Transverse colon (tissue), 4 donors: ENCODE results near the gene METTL13. TPM values are rescaled to one million over a fixed set of nuclear protein-coding genes. Genes with fewer than 3 reads are reported as not detected.

Source experiments
- DNase-seq: peaks from one replicate; pipeline ENCODE4 v3.0.0-alpha.2; 2019
- H3K27ac ChIP-seq, 4 donors: fragments of 200-600 bp; sonication (generic); 2 replicates each; pipeline ENCODE4 v1.5.1; 2016 to 2018; ENCODE audit warnings: inconsistent platforms in 4 of 4
- H3K27me3 ChIP-seq: fragments of 200-600 bp; sonication (generic); 2 replicates; pipeline ENCODE4 v1.5.1; 2017; ENCODE audit warnings: inconsistent platforms
- H3K36me3 ChIP-seq, 4 donors: fragments of 200-600 bp; sonication (generic); 2 replicates each; pipeline ENCODE4 v1.5.1; 2017 to 2019; ENCODE audit warnings: inconsistent platforms in 4 of 4
- H3K4me1 ChIP-seq, 4 donors: fragments of 200-600 bp; sonication (generic); 2 replicates each; pipeline ENCODE4 v1.5.1; 2017 to 2020; ENCODE audit warnings: inconsistent platforms in 4 of 4
- H3K4me3 ChIP-seq, 4 donors: fragments of 200-600 bp; sonication (generic); 1 replicate in 1 of 4; 2 replicates in 3 of 4; pipeline versions ENCODE4 v1.5.1 to v1.6.1; 2017 to 2019; ENCODE audit warnings: inconsistent platforms in 4 of 4
- H3K9me3 ChIP-seq, 2 donors: fragments of 200-600 bp; sonication (generic); 2 replicates each; pipeline ENCODE4 v1.5.1; 2017 to 2019; ENCODE audit warnings: inconsistent platforms in 2 of 2
- CTCF ChIP-seq, 5 experiments: fragments of 200-600 bp in 3 of 5; fragments of 450-650 bp in 2 of 5; sonication (generic) in 3 of 5; IDR thresholded peaks; 1 replicate in 2 of 5; 2 replicates in 3 of 5; pipeline ENCODE4 v1.5.1; 2016 to 2017; ENCODE audit warnings: antibody characterized with exemption in 5 of 5, inconsistent platforms in 3 of 5, mild to moderate bottlenecking in 2 of 5, moderate library complexity in 1 of 5
- EP300 ChIP-seq: sonication (generic); formaldehyde crosslinking; IDR thresholded peaks from one replicate; pipeline ENCODE4 v1.6.1; 2017; ENCODE audit warnings: antibody characterized with exemption, low read depth
- POLR2A ChIP-seq: fragments of 450-650 bp; IDR thresholded peaks from one replicate; pipeline ENCODE4 v1.6.1; 2016; ENCODE audit warnings: antibody characterized with exemption, mild to moderate bottlenecking, moderate library complexity
- POLR2AphosphoS5 ChIP-seq, 3 donors: sonication (generic); formaldehyde crosslinking; IDR thresholded peaks; one replicate each; pipeline ENCODE4 v1.6.1; 2016; ENCODE audit warnings: antibody characterized with exemption in 3 of 3
- WGBS, 2 donors: methylation state at CpG; one replicate each; pipeline ENCODE4 v1.1.5; 2018; ENCODE audit warnings: low coverage in 1 of 2; 5-methylcytosine and 5-hydroxymethylcytosine counted together
- in situ Hi-C, 4 donors: fragments of 200-750 bp; cut with MboI; loops; one replicate each; pipeline versions ENCODE4 v1.15.0 to v1.15.1; 2017; ENCODE audit warnings: low sequenced_read_pairs in 3 of 4, low pct_ligation_motif_present in 1 of 4, low pct_unique_long_range_greater_than_20kb in 1 of 4
- intact Hi-C: fragments of 100-400 bp; cut with DNase I; formaldehyde crosslinking; loops from one replicate; pipeline ENCODE4 v1.15.1; 2023; ENCODE audit warnings: low total_unique reads
- total RNA-seq, 4 donors: library from RNA; depleted of rRNA; stranded (reverse); fragments of >200 nt; gene quantifications; one replicate each; pipeline ENCODE4 v1.1.0, GENCODE V29; 2016

The METTL13 gene
- total RNA-seq, 4 donors from 2014 or later: 10.5 to 80.8 (median 25.8) TPM

- Histone ChIP-seq H3K9me3 (no peaks in the 10 kb centered on the region), H3K4me1 (peaks cover 10 to 34% (median 15%) of the 10 kb centered on the region in 4 donors), H3K36me3 (peaks cover 0 to under 1% (median 0%) of the 10 kb centered on the region in 4 donors), H3K27me3 (no peaks in the 10 kb centered on the region), H3K27ac (peak overlapping the region; percentile 90 to 99 (median 96)), H3K4me3 (peak overlapping the region in 3 of 4 donors; percentile 80 to 99 (median 81))
- WGBS, 2 donors: 15 to 22% methylated on average over 4 to 8 of the region's 8 CpGs
- DNase-seq: peak; percentile 37
- peak; percentile 18 to 64 (median 31) for TF ChIP-seq POLR2AphosphoS5 (IDR thresholded peaks at IDR 0.05)
- TF ChIP-seq POLR2A: peak; percentile 57
- TF ChIP-seq EP300: no peak
- intact Hi-C loops (loop anchor here (2.0 kb wide), 1 partner anchor 38 kb away; the partner anchor contains the start of gene METTL13), in situ Hi-C loops (no loop called here)
Measured at GRCh38 chr1:171743081-171743870, 38.2 kb upstream of the METTL13 start.

- in situ Hi-C loops (no loop called here), intact Hi-C loops (no loop called here)
- WGBS, 2 donors: 94 to 95% methylated on average over 8 of the region's 8 CpGs
- Histone ChIP-seq H3K4me1 (peaks cover 10 to 25% (median 15%) of the 10 kb centered on the region in 4 donors), H3K27ac (no peak overlapping the region), H3K27me3 (no peaks in the 10 kb centered on the region), H3K4me3 (no peak overlapping the region), H3K36me3 (no peaks in the 10 kb centered on the region), H3K9me3 (no peaks in the 10 kb centered on the region)
- no peak for DNase-seq
- no peak for TF ChIP-seq EP300
- TF ChIP-seq POLR2A: no peak
- no peak for TF ChIP-seq CTCF (IDR thresholded peaks at IDR 0.05)
- TF ChIP-seq POLR2AphosphoS5 (IDR thresholded peaks at IDR 0.05): no peak
Measured at GRCh38 chr1:171744986-171745385, 36.5 kb upstream of the METTL13 start.

GRCh38 chr1:171748651-171749050, 32.8 kb upstream of the METTL13 start:
- in situ Hi-C loops: no loop called here
- no peak for TF ChIP-seq CTCF (IDR thresholded peaks at IDR 0.05)
- no peak for TF ChIP-seq POLR2A
- TF ChIP-seq POLR2AphosphoS5 (IDR thresholded peaks at IDR 0.05): no peak
- no peak for TF ChIP-seq EP300
- peaks cover 0 to 4% (median 2%) of the 10 kb centered on the region in 4 donors for H3K4me1 ChIP-seq
- WGBS, 2 donors: 81 to 92% methylated on average over 3 of the region's 3 CpGs
- intact Hi-C loops: no loop called here
- H3K27ac ChIP-seq: no peak overlapping the region
- no peaks in the 10 kb centered on the region for H3K36me3 ChIP-seq
- H3K27me3 ChIP-seq: no peaks in the 10 kb centered on the region
- no peak for DNase-seq
- H3K4me3 ChIP-seq: no peak overlapping the region
- H3K9me3 ChIP-seq: no peaks in the 10 kb centered on the region

- no peak overlapping the region for H3K4me3 ChIP-seq
- TF ChIP-seq CTCF (IDR thresholded peaks at IDR 0.05) (no peak), EP300 (no peak), POLR2AphosphoS5 (IDR thresholded peaks at IDR 0.05) (no peak), POLR2A (no peak)
- no peak for DNase-seq
- no peaks in the 10 kb centered on the region for H3K27me3 ChIP-seq
- intact Hi-C loops (no loop called here), in situ Hi-C loops (no loop called here)
- 96% methylated on average over 6 of the region's 6 CpGs; no CpG with 5 or more reads in 1 of the 2 donors for WGBS, 2 donors
- H3K27ac ChIP-seq: no peak overlapping the region
- no peaks in the 10 kb centered on the region for H3K36me3 ChIP-seq
- H3K9me3 ChIP-seq: no peaks in the 10 kb centered on the region
- H3K4me1 ChIP-seq: no peaks in the 10 kb centered on the region
Measured at GRCh38 chr1:171751221-171751620, 30.2 kb upstream of the METTL13 start.
